ENCODE data around the gene DDAH1. TPM values are rescaled to one million over a fixed set of nuclear protein-coding genes. Genes with fewer than 3 reads are reported as not detected.

The DDAH1 gene
- total RNA-seq, 4 donors from 2014 or later: 12.9 to 28.9 (median 18.2) TPM

DNA sequence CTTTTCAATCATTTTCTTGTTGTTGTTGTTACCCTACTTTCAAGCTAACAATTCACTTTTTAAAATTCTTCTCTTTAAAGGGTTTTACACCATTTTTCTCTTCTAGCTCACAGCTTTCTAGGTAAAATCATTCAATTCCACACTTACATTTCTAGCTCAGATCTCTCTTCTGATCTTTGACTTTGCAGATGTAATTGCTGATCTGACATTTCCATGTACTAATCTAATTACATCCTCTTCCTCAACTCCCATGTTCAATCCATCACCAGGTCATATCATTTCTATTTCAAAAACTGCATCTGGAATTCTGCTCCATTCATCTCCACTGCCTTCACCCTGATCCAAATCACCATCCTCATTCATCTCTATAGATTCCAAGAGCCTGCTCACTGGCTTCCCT, 191.6 kb downstream of the DDAH1 start:
- Histone ChIP-seq H3K4me1 (no peaks in the 10 kb centered on the region), H3K27ac (no peak overlapping the region), H3K27me3 (no peaks in the 10 kb centered on the region), H3K36me3 (no peaks in the 10 kb centered on the region), H3K4me3 (no peak overlapping the region), H3K9me3 (no peaks in the 10 kb centered on the region)
- no peak for DNase-seq
- intact Hi-C loops (cut with DNase I; ENCODE audit: low total_unique reads): no loop called here
- TF ChIP-seq, protein P1, sequence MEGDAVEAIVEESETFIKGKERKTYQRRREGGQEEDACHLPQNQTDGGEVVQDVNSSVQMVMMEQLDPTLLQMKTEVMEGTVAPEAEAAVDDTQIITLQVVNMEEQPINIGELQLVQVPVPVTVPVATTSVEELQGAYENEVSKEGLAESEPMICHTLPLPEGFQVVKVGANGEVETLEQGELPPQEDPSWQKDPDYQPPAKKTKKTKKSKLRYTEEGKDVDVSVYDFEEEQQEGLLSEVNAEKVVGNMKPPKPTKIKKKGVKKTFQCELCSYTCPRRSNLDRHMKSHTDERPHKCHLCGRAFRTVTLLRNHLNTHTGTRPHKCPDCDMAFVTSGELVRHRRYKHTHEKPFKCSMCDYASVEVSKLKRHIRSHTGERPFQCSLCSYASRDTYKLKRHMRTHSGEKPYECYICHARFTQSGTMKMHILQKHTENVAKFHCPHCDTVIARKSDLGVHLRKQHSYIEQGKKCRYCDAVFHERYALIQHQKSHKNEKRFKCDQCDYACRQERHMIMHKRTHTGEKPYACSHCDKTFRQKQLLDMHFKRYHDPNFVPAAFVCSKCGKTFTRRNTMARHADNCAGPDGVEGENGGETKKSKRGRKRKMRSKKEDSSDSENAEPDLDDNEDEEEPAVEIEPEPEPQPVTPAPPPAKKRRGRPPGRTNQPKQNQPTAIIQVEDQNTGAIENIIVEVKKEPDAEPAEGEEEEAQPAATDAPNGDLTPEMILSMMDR (IDR thresholded peaks at IDR 0.05): no peak
- no peak for TF ChIP-seq POLR2A (IDR thresholded peaks at IDR 0.05)

DNA sequence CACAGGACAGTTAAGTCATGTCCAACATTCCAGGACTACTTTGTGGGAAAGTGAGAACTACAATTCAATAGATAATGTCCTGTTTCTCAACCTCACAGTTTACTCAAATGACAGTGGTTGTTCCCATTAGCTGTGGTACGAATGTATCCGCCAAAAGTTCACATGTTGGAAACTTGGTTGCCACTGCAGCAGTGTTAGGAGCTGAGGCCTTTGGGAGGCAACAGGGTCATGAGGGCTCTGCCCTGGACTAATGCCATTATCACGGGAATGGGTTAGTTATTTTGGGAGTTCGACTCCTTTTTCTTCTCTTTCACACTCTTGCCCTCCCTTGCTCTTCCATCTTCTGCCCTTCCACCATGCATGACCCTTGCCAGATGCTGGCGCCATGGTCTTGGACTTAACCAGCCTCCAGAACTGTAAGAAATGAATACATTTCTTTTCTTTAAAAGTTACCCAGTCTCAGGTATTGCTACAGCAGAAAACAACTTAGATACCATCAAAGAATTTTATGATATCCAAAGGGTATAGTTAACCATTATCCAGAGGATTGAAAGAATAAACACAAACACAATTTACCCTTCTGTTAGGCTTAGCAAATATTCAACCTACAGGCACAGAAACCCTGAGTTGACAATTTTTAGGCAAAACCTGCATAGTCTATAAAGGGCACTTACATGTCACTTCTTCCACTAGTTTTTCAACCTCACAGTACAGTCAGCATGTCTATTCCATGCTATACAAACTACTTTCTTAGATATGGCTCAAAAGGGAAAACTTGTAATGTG, 196.0 kb downstream of the DDAH1 start:
- no peaks in the 10 kb centered on the region for H3K9me3 ChIP-seq
- no peaks in the 10 kb centered on the region for H3K36me3 ChIP-seq
- DNase-seq: no peak
- TF ChIP-seq, protein P1 (IDR thresholded peaks at IDR 0.05): no peak
- TF ChIP-seq POLR2A (IDR thresholded peaks at IDR 0.05): no peak
- no peak overlapping the region for H3K4me3 ChIP-seq
- no peak overlapping the region for H3K27ac ChIP-seq
- intact Hi-C loops (cut with DNase I; ENCODE audit: low total_unique reads): no loop called here
- no peaks in the 10 kb centered on the region for H3K27me3 ChIP-seq
- H3K4me1 ChIP-seq: no peaks in the 10 kb centered on the region

Small RNAs within 50 kb of the gene (small RNA-seq; reads per million reads assigned to genes)
- not detected for gene RF00019

Other genes with a start within 250 kb of the DDAH1 start
- gene C1orf52, start 205.5 kb downstream of the DDAH1 start, total RNA-seq: 10 to 100 TPM; 22.3 to 47.6 (median 28.8) TPM
- 10 to 100 TPM; 15.3 to 31.9 (median 26.8) TPM for gene BCL10, start 188.5 kb downstream of the DDAH1 start, total RNA-seq
- 100 to 1,000 TPM in 2 of 4 donors, 10 to 100 TPM in 2; 28.2 to 324 (median 134) TPM for gene CCN1, start 115.6 kb upstream of the DDAH1 start, total RNA-seq
- 10 to 100 TPM; 13.6 to 31.2 (median 23.2) TPM for gene ZNHIT6, start 243.3 kb upstream of the DDAH1 start, total RNA-seq

Data from uterus (tissue), 4 donors.